ENCODE results near the gene VASP. TPM values are rescaled to one million over a fixed set of nuclear protein-coding genes. Genes with fewer than 3 reads are reported as not detected.

VASP gene
- total and polyA plus RNA-seq, 2 of the 13 experiments (the other 11 are each of a cell fraction or from before 2014, with no cell fraction given), result 41.8 to 67.1 TPM

DNA sequence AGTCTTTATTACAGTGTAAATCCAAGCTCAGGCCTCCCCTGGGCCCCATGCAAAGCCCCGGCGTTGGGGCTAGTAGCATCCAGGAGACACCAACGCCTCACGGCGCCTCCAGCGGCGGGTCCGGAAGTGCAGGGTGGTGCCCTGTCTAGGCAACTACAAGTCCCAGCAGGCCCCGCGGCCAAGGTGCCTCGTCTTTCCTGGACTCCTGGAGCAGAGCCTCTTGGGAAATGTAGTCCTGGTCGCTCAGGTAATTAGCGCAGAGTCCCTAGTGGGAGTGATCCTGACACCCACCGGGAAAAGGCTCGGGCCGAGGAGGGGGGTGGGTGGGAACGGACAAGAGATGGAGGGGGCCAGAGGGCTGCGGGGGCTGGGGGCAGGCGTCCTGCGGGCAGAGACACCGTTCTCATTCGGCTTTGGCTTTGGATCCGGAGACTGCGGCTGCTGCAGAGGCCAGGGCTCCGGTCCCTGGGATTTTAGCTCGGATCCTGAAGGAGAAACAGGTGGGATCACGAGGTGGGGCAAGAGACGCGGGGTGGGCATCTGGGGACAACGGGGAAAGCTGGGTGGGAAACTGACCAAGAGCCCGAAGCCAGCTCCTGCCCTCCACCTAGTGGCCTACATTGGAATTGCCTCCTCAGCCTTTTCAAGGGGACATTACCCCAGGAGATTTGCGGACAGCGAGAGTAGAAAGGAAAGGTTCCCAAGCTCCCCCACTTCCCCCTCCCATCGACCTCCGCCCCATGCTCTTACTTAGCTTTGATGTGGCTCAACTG is 21.8 kb upstream of the VASP start (continued):
- TF ChIP-seq STAG1 (CRISPR knock-in tag; IDR thresholded peaks at IDR 0.05), result peak; percentile 55
- TF ChIP-seq ZNF382 (CRISPR knock-in tag; IDR thresholded peaks at IDR 0.05; ENCODE audit: borderline replicate concordance), result no peak
- no peak for TF ChIP-seq TERF1 (CRISPR knock-in tag; IDR thresholded peaks at IDR 0.05)
- peak; percentile 47; the same call in 1 of the 2 replicates for TF ChIP-seq ZNF501 (CRISPR knock-in tag; IDR thresholded peaks at IDR 0.05)
- TF ChIP-seq, protein P1, sequence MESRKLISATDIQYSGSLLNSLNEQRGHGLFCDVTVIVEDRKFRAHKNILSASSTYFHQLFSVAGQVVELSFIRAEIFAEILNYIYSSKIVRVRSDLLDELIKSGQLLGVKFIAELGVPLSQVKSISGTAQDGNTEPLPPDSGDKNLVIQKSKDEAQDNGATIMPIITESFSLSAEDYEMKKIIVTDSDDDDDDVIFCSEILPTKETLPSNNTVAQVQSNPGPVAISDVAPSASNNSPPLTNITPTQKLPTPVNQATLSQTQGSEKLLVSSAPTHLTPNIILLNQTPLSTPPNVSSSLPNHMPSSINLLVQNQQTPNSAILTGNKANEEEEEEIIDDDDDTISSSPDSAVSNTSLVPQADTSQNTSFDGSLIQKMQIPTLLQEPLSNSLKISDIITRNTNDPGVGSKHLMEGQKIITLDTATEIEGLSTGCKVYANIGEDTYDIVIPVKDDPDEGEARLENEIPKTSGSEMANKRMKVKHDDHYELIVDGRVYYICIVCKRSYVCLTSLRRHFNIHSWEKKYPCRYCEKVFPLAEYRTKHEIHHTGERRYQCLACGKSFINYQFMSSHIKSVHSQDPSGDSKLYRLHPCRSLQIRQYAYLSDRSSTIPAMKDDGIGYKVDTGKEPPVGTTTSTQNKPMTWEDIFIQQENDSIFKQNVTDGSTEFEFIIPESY (CRISPR knock-in tag; IDR thresholded peaks at IDR 0.05), result peak; percentile 40; the same call in 1 of the 2 replicates
- no peak; the same call in 1 of the 2 replicates for TF ChIP-seq SMAD3 (CRISPR knock-in tag; IDR thresholded peaks at IDR 0.05)
- no peak for TF ChIP-seq ATRX (CRISPR knock-in tag; IDR thresholded peaks at IDR 0.05; ENCODE audit: borderline replicate concordance)
- TF ChIP-seq, protein P2, sequence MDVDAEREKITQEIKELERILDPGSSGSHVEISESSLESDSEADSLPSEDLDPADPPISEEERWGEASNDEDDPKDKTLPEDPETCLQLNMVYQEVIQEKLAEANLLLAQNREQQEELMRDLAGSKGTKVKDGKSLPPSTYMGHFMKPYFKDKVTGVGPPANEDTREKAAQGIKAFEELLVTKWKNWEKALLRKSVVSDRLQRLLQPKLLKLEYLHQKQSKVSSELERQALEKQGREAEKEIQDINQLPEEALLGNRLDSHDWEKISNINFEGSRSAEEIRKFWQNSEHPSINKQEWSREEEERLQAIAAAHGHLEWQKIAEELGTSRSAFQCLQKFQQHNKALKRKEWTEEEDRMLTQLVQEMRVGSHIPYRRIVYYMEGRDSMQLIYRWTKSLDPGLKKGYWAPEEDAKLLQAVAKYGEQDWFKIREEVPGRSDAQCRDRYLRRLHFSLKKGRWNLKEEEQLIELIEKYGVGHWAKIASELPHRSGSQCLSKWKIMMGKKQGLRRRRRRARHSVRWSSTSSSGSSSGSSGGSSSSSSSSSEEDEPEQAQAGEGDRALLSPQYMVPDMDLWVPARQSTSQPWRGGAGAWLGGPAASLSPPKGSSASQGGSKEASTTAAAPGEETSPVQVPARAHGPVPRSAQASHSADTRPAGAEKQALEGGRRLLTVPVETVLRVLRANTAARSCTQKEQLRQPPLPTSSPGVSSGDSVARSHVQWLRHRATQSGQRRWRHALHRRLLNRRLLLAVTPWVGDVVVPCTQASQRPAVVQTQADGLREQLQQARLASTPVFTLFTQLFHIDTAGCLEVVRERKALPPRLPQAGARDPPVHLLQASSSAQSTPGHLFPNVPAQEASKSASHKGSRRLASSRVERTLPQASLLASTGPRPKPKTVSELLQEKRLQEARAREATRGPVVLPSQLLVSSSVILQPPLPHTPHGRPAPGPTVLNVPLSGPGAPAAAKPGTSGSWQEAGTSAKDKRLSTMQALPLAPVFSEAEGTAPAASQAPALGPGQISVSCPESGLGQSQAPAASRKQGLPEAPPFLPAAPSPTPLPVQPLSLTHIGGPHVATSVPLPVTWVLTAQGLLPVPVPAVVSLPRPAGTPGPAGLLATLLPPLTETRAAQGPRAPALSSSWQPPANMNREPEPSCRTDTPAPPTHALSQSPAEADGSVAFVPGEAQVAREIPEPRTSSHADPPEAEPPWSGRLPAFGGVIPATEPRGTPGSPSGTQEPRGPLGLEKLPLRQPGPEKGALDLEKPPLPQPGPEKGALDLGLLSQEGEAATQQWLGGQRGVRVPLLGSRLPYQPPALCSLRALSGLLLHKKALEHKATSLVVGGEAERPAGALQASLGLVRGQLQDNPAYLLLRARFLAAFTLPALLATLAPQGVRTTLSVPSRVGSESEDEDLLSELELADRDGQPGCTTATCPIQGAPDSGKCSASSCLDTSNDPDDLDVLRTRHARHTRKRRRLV (CRISPR knock-in tag; IDR thresholded peaks at IDR 0.05), result no peak; the same call in 1 of the 2 replicates
- no peak for TF ChIP-seq ZNF329 (CRISPR knock-in tag; IDR thresholded peaks at IDR 0.05; ENCODE audit: low read depth)
- TF ChIP-seq, protein P3, sequence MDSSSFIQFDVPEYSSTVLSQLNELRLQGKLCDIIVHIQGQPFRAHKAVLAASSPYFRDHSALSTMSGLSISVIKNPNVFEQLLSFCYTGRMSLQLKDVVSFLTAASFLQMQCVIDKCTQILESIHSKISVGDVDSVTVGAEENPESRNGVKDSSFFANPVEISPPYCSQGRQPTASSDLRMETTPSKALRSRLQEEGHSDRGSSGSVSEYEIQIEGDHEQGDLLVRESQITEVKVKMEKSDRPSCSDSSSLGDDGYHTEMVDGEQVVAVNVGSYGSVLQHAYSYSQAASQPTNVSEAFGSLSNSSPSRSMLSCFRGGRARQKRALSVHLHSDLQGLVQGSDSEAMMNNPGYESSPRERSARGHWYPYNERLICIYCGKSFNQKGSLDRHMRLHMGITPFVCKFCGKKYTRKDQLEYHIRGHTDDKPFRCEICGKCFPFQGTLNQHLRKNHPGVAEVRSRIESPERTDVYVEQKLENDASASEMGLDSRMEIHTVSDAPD (CRISPR knock-in tag; IDR thresholded peaks at IDR 0.05), result no peak
- no peak for TF ChIP-seq ZFP36L2 (CRISPR knock-in tag; IDR thresholded peaks at IDR 0.05)
- TF ChIP-seq HMGXB4 (CRISPR knock-in tag; IDR thresholded peaks at IDR 0.05; ENCODE audit: borderline replicate concordance in 1 of 2, low read depth in 1 of 2), result peak; percentile 62 to 87
- no peak for TF ChIP-seq ZNF850 (CRISPR knock-in tag; conservative IDR thresholded peaks at IDR 0.05)
- peak; percentile 17; the same call in 1 of the 2 replicates for TF ChIP-seq ZNF331 (CRISPR knock-in tag; IDR thresholded peaks at IDR 0.05)
- peak; percentile 65; the same call in 1 of the 2 replicates for TF ChIP-seq ETV5 (CRISPR knock-in tag; IDR thresholded peaks at IDR 0.05; ENCODE audit: borderline replicate concordance)
